ENCODE measurements around the gene ABCA2.

- no peak for TF ChIP-seq POLR2A (IDR thresholded peaks at IDR 0.05)
- TF ChIP-seq, protein P1, sequence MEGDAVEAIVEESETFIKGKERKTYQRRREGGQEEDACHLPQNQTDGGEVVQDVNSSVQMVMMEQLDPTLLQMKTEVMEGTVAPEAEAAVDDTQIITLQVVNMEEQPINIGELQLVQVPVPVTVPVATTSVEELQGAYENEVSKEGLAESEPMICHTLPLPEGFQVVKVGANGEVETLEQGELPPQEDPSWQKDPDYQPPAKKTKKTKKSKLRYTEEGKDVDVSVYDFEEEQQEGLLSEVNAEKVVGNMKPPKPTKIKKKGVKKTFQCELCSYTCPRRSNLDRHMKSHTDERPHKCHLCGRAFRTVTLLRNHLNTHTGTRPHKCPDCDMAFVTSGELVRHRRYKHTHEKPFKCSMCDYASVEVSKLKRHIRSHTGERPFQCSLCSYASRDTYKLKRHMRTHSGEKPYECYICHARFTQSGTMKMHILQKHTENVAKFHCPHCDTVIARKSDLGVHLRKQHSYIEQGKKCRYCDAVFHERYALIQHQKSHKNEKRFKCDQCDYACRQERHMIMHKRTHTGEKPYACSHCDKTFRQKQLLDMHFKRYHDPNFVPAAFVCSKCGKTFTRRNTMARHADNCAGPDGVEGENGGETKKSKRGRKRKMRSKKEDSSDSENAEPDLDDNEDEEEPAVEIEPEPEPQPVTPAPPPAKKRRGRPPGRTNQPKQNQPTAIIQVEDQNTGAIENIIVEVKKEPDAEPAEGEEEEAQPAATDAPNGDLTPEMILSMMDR (IDR thresholded peaks at IDR 0.05) = no peak
Measured at GRCh38 chr9:137007108-137007815, 20.8 kb downstream of the ABCA2 start.
